HPDE6-E6E7 (cell line): Measurements from ENCODE around the gene MB21D2.
"Not testable (repeated sequence)": the region's sequence is repeated elsewhere in the genome, so short reads cannot be mapped to it uniquely, and the experiment has no call there.

Experiments
- DNase-seq: peaks from one replicate; pipeline ENCODE4 v3.0.0; 2011; ENCODE audit warnings: missing footprints; ENCODE audit errors: extremely low spot score

MB21D2 gene

DNA sequence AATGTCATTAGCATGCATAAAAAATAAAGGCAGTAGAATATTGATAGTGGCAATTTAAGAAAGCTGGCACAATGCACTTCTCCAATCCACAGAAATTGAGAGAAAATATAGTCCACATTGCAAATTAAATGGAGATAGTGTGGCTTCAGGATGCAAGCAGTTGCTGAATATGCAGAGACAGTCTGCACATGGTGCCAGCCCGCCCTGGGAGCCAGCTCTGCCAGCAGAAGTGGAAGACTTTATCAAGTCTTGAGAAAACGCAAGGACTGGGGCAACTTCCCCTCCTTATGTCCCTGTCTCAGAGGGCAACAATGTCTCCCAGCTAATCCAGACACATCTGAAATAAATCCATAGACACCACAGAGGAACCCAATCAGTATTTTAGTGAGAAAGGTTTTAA, 57.2 kb downstream of the MB21D2 start:
- no peak for DNase-seq

- DNase-seq: no peak
Observed at GRCh38 chr3:192858849-192859585, 58.6 kb downstream of the MB21D2 start.

- DNase-seq: no peak
Observed at GRCh38 chr3:192857260-192857661, 60.4 kb downstream of the MB21D2 start.

DNA sequence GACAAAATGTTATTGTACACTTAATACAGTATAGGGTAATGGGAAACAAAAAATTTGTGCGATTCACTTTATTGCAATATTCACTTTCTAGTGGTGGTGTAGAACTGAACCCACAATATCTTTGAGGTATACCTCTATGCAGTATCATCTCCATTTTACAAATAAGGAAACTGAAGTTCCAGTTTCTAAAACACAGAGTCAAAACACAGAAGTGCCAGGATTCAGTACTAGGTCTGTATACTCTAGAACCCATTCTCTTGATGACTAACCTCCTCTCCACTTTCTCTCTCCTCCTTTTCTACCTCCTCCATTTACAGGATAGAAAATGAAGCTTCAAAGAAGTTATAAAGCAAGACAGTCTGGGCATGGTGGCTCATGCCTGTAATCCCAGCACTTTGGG, 62.2 kb downstream of the MB21D2 start:
- DNase-seq: no peak

DNA sequence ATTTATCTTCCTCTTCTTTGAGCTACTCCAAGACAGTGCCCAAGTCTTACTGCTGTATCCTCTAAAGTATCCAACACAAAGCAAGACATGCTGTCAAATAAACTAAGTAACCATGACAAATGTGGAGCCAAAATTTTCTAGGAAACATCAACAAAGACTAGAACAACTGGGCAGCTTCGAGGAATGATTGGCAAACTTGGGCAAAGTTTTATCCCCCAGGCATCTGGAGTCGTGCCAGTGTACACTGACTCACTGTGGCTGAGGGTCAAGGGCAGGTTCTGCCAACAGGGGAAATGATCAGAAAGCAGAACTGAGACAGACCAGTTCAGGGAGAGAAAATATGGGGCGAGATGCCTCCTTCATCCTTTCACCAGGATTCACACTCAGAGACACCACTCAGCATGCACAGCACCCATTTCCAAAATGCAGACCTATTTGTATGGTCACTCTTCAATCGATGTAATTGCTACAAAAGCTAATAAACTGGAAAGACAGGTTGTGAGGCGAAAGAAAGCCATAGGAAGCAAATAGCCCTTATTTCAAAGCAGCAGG, 65.8 kb downstream of the MB21D2 start:
- peak; percentile 81 for DNase-seq

DNA sequence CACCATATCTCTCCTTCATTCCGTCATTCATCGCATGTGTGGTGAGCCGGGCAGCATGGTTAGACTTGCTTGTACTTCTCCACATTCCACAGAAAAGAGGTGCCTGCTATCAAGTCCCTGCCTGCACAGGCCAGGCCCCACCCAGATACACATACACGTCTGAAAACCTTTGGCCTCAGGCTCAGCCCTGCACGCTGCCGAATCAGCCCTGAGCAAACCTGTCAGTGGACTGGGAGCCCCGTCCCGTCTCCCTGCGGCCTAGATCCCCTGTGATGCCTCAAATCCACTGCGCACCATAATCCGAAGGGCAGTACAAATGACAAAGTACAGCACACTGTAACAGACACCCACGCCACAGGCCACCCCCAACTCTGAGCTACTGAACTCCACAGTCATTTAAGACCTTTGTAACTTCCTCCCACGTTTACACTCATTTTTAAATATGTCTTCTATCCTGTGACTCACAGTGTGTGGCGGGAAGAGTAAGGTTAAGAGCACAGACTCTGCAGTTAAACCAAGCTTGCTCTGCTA, 67.1 kb downstream of the MB21D2 start:
- peak; percentile 88 for DNase-seq

- not testable (repeated sequence) for DNase-seq
Observed at GRCh38 chr3:192849821-192850220, 67.8 kb downstream of the MB21D2 start.

DNA sequence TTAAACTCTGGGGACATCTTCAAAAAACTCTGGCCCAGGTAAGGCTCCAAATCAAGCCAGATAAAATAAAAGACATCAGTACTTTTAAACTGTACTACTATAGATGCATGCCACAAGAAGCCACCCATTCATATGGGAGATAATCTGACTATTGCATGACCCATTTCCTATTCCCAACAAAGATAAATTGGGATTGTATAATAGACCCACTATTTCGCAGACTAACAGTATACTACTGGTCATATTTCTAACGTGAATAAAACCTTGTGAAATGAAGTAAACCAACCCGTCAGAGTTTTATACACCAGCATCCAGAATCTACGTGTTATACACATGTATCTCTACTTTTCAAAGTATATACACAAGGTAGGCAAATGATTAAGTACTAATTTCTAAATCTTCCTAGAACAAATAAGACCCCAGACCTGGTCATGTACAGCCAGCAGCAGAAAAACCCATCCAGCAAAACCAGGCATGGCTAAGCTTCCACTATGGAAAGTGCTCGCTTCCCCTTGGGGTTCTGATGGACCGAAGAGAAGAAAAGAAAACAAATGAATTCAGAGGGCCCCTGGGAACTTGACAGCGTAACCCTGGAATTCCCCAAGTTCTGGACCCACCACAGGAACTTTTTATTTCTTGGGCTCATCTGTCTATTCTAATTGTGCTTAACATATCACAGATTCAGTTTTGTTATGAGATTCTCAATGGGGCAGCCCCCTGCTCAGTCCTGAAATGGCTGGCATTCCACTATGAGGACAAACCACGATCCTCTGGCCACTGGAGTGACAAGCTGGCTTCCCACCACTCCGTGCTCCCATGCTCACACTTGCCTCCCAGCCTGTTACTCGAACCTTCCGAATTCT, 69.1 kb downstream of the MB21D2 start:
- no peak for DNase-seq

GRCh38 chr3:192847941-192848340, 69.7 kb downstream of the MB21D2 start:
- DNase-seq: no peak

GRCh38 chr3:192845526-192845855, 72.2 kb downstream of the MB21D2 start:
- no peak for DNase-seq

GRCh38 chr3:192844836-192845525, 72.7 kb downstream of the MB21D2 start:
- DNase-seq: no peak

DNA sequence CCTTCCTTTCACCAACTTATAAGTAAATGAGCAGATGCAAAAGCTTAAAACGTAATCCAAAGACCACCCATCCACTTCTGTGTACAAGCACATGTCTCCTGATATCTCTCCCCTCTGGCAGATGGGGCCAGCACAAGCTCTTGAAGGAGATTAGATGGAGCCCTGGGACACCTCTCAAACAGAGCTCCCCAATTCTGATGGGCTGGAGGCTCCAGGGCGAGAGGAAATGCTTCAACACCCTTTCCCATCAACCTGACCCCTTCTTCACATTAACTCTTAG, 73.2 kb downstream of the MB21D2 start:
- no peak for DNase-seq

DNA sequence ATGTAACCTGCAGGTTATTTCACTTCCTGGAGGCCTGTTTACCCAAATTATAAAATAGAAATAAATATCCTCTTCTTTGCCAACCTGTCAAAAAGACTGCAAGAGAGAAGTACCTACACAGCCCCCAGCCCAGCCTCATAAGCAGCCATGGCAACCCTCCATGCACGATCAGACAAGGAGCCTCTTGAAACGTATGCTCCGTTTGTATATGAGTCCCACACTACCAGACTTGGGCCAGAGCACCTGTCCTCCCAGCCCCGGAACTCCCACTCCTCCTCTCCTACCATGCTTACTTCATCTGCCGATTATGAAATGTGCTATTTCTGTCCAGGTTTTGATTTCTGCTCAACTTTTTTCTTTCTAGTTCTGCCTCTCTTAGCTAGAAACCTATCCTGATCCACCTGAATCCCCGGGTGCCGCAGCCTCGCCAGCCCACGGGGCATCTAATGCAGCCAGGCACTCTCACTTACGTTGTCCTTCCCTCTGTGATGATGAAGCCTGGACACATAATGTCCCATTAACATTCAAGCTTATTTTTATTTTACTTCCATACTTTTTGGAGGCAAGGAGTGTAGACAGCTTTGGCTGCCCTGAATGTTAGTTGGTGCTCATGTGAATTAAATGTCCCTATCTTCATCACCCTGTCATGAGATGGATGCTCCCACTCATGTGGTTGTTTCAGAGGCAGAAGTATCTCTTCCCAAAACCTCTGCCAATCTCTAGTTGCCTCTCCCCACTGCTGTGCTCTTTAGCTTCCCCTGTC, 73.8 kb downstream of the MB21D2 start:
- DNase-seq: no peak

DNA sequence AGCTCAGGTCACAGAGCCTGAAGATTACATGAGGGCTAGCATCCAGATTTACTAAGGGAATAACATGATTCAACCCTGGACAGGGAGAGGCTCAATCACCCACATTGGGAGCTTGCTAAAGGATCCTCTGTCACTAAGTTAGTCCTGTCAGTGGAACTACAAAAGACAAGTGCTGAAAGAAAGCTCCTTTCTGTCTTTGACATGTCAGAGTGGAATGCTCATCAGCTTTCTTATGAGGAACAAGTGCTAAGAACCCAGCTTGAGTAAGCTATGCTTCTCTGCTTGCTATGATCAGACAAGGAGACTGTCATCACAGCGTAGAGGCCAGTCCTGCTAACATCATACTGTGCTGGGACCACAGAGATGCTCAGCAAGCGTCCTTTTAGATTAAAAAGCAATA, 74.5 kb downstream of the MB21D2 start:
- no peak for DNase-seq

- no peak for DNase-seq
Observed at GRCh38 chr3:192842711-192843110, 74.9 kb downstream of the MB21D2 start.

- no peak for DNase-seq
Observed at GRCh38 chr3:192842138-192842537, 75.5 kb downstream of the MB21D2 start.

DNA sequence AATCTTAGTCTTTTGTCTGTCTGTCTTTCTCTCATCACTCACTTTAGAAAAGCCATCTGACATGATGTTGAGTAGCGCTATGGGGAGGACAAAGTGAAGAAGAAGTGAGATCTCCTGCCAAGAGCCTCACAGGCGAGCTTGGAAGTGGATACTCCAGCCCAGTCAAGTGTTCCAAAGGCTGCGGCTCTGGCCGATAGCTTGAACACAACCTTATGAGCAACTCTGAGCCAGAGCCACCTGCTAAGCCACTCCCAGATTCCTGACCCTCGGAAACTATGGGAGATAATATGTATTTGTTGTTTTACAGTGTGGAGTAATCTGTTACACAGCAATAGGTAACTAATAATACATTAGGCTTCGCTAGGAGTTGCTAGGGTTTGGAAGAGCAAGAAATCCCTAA, 76.2 kb downstream of the MB21D2 start:
- DNase-seq: no peak

- no peak for DNase-seq
Observed at GRCh38 chr3:192840143-192840836, 77.4 kb downstream of the MB21D2 start.

- DNase-seq: no peak
Observed at GRCh38 chr3:192835818-192836815, 81.5 kb downstream of the MB21D2 start.

DNA sequence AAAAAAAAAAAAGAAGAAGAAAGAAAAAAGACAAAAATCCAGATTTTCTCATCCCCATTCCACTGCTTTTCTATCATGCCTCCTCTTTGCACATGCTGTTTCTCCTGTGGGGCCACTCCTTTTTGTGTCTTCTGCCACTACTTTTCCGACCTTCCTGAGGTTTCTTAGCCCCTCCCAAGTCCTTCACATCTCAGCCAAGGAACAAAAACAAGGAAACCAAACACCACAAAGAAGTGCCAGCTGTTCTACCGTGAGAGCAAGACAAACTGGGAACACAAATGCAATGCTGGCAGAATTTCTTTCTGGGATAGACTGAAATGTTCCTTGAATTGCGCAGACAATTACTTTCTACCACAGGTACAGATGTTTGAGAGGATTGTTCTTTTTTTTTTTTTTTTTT, 83.2 kb downstream of the MB21D2 start:
- DNase-seq: no peak
